ENCODE data around the gene CTSW.

Gene CTSW

DNA sequence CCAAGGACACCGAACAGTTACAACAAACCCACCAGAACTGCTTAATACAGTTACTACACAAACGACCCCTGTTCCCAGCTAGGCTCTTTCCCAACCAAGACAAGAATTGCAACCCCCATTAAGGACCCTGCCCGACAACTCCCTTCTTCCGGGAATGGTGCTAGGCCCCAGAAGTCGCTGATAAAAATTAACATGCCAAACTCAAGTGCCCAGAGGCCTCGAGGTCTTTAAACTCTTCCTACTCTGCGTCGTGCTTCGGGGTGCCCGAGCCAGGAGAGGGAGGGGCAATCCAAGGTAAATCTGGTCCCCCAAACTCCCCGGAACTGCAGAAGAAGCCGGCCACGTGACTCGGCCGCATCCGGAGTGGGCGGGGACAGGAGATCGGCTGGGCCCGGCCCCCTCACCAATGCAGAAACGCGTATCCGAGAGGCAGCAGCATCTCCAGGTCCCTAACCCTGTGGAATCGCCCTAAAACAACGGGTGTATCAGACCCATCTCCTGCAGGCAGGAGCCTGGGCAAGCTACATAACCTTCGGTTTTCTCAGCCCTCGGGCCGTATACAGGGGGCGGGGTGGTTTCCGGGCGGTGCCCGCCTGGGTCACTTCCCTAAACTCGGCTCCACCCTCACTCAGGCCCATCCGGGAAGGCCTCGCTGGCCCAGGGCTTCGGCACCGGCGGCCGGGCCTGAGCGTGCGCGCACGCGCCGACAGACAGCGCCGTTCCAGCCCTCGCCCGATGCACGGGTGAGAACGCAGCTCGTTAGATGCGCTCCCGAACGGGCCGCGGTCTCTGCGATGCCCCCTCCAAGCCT, 22.7 kb upstream of the CTSW start:
- DNase-seq, result peak; percentile 92

DNA sequence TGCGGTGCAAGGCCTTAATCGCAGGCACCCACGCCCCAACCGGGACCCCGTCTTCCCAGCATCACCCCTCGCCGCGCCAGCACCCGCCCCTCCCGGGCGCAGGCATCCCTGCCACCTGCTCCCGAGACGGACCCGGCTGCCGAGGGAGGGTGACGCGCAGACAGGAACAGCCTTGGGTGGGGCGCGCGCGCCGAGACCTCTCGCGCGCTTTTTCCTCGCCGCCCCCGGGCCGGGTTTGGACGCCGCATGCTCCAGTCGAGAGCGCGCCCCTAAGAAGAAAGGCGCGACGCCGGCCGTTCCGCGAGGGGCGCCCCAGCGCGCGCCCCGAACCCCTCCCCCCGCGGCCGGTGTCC, 22.2 kb upstream of the CTSW start:
- peak; percentile 76 for DNase-seq

DNA sequence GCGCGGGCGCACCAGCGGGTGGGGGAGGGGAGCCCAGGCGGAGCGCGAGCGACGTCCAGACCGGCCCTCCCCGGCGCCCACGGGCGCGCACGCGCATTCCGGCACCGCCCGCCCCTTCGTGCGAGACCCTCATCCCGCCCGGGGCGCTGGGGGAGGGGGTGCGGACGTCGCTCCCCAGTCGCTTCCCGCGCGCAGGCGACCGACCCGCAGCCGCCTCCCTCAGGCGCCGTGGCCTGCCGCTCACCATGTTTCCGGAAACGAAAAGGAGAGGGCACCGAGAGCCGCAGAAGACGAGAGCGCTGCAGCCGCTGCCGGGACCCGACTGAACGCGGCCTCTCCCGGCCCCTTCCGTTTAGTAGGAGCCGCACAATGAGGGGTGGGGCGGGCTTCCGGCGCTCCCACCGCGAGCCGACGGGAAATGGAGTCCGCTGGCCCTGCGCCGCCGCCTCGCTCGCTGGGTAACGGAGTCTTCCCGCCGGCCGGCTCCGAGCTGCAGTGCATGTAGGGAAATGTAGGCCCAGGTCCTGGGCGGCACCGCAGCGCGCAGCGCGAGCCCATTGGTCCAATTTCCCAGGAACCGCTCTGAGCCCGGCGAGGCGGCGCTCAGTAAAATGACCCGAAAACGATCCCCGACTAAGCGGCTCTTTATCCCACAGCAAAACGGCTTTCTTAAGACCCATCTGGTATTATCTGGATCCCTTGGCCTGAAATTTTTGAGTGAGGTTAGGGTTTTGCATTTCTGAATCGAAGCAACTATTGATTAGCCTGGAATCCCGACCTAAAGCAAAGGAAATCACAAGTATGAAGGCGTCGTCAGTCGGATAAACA, 21.6 kb upstream of the CTSW start, which contains the start of gene CFL1:
TSS of gene CFL1 (minus strand) at position 328 of the 828 bp plus-strand sequence. CDS start at position 247, 81 bp downstream.
- peak; percentile 99 for DNase-seq

DNA sequence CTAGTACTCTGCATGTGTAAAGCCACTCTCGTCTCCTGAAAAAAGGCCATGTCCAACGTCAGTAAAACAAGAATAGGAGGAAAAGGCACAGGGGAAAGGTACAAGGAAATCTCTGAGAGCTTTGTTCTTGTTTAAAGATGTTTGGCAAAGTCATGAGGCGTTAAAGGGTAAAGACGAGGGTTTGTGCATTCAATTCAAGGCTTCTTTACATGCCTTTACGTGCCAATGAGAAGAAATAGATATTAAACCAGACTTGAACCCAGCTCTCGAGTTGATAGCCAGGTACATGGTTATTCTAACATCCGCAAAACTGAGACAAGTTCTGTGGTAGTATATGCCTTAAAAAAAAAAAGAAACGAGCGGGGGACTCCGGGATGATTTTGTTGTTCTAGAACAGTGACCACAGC, 21.0 kb upstream of the CTSW start:
- no peak for DNase-seq

DNA sequence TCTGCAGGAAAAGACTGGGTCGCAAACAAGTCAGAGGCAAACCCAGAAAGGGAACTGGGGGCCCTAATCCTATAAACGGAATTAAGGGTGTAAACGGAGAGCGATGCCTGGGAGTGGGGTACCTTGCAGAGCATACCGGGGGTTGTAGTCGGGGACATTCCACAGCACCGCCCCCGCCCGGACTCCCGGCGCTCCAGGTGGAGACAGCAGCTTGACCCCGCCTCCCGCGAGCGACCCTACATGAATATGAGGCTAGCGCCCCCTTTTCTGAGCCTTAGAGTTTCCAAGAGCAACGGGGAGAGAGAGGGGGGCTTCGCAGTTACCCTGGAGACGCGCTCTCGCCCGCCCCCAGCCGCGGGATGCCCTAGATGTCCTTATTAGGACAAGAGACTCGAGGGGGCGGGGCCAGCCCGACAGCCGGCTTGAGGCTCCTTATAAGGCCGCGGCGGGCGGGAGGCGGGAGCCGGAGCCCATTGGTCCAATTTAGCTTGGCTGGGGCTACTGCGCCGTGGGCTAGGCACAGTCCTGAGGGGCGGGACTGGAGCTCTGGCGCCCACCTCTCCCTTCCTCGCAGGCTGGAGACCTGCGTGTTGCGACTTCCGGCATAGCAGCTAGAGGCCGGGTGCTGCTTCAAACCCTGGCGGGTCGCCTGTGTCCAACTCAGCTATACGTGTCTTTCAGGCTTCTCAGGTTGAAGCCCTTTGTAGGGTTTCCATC, 20.4 kb upstream of the CTSW start:
- peak; percentile 100 for DNase-seq

DNA sequence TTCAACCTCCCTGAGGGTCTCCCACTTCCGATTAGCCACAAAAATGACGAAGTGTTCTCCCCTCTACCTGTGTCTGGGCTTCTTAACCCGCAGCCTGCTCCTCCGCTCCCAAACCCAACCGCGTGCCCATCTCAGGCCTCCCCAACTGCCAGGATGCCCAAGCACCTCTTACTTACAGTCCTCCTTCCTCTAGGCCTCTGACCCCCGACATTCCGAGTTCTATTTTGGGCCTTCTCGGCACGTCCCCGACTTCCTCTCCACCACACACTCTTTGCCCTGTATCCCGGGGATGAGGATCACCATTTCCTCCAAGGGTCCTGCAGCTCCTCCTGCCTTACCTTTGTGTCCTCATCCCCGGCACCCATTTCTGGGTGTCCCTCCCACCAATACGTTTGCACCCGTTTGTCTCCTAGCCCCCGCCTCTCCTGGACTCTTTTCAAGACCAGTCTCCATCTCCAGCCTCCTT, 19.8 kb upstream of the CTSW start:
- no peak for DNase-seq

DNA sequence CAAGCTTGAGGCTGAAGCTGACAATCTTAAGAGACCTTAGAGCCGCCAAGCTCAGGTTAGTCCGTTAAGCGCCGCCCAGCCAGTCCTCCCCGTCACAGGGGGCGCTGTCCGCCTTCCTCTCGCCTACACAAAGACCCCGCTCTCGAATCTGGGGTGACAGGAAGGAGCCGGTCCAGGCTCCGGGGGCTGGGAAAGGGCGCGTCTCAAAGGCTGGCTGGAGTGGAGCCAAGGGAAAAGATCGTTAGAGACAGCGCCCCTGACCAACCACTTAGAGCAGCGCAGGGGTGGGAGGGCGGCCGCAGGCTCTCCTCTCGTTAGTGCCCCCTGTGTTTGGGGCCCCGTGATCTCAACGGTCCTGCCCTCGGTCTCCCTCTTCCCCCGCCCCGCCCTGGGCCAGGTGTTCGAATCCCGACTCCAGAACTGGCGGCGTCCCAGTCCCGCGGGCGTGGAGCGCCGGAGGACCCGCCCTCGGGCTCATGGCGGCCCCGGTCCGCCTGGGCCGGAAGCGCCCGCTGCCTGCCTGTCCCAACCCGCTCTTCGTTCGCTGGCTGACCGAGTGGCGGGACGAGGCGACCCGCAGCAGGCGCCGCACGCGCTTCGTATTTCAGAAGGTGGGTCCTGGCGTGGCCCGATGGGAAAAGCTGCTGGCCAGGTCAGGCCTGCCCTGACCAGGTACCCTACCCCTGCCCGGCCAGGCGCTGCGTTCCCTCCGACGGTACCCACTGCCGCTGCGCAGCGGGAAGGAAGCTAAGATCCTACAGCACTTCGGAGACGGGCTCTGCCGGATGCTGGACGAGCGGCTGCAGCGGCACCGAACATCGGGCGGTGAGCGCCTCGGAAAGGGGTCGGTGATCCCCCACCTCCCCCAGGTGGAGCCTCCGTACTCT, 19.1 kb upstream of the CTSW start, which contains the start of gene MUS81:
TSS of gene MUS81 (plus strand) at position 156 of the 887 bp plus-strand sequence. CDS start at position 477, 321 bp downstream.
- peak; percentile 100 for DNase-seq

DNA sequence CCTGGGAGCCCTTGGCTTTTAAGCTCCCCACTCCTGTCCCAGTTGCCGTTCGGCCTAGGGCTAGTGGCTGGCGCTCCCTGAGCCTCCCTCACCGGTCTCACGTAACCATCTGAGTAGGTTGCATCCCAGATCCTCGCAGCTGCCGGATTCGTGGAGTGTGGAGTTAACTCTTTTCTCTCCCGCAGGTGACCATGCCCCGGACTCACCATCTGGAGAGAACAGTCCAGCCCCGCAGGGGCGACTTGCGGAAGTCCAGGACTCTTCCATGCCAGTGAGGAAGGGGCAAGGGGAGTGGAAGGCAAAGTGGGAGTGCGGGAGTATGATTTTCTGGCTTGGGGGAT, 18.5 kb upstream of the CTSW start:
- no peak for DNase-seq

DNA sequence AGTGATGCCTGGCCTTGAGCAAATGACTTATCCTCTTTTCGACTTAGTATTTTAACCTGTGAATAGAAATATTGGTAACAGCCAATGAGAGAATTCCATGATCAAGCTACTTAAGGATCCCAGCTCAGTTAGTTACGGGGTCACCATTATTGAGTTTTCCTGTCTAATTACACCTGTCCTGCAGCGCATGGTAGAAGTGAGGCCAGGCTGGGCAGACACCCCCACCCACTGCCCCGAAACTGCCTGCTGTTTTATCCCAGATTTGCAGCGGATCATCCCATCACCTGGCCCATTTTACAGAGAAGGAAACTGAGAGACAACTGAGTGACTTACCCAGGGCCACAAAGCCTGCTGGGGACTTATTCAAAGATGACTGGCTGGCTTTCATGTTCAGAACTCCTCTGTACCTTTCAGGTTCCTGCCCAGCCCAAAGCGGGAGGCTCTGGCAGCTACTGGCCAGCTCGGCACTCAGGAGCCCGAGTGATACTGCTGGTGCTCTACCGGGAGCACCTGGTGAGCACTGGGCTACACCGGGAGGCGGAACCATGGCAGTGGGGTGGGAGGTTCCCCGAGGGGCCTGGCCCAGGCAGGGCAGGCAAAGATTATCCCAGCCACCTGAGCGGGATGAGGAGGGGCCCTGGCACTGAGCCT, 18.0 kb upstream of the CTSW start:
- no peak for DNase-seq

DNA sequence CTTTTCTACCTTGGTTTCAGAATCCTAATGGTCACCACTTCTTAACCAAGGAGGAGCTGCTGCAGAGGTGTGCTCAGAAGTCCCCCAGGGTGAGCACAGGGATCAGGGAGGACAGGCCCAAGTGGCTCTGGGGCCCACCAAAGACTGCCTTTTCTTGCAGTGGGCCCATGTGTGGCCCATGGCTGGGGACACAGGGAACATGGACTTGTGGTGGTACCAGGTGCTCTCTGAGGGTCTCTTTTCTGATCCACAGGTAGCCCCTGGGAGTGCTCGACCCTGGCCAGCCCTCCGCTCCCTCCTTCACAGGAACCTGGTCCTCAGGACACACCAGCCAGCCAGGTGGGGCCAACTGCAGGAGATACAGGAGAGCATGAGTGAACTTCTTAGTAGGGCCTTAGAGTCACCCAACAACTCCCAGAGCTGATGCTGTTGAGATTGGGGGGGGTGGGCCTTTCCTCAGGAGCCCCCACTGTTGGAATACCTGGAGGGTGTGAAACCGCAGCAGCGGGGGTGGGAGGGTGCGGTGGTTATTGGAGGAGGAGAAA, 17.4 kb upstream of the CTSW start:
- DNase-seq, result no peak

DNA sequence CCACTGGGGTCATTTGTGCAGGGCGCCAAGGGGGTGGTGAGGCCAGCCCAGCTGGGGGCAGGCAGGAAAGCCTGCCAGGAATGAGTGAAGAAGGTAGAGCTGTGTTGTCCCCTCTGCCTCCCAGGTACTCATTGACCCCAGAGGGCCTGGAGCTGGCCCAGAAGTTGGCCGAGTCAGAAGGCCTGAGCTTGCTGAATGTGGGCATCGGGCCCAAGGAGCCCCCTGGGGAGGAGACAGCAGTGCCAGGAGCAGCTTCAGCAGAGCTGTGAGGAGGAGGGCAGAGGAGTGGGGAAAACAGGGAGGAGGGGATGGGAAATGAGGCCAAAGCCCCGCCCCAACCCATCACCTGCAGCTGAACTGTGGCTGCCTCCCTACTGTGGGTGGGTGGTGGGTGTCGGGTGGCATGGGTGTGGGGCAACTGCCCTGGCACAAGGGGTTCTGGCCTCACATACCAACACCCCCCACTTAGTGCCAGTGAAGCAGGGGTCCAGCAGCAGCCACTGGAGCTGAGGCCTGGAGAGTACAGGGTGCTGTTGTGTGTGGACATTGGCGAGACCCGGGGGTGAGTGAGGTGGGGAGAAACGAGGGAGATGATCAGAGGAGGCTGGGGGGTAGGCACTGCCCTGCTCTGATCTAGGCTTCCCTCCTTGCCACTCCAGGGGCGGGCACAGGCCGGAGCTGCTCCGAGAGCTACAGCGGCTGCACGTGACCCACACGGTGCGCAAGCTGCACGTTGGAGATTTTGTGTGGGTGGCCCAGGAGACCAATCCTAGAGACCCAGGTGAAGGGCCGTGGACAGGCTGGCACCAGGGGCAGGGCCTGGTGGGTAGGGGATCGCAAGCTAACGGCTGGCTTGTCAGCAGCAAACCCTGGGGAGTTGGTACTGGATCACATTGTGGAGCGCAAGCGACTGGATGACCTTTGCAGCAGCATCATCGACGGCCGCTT, 16.4 kb upstream of the CTSW start:
- DNase-seq, result no peak

DNA sequence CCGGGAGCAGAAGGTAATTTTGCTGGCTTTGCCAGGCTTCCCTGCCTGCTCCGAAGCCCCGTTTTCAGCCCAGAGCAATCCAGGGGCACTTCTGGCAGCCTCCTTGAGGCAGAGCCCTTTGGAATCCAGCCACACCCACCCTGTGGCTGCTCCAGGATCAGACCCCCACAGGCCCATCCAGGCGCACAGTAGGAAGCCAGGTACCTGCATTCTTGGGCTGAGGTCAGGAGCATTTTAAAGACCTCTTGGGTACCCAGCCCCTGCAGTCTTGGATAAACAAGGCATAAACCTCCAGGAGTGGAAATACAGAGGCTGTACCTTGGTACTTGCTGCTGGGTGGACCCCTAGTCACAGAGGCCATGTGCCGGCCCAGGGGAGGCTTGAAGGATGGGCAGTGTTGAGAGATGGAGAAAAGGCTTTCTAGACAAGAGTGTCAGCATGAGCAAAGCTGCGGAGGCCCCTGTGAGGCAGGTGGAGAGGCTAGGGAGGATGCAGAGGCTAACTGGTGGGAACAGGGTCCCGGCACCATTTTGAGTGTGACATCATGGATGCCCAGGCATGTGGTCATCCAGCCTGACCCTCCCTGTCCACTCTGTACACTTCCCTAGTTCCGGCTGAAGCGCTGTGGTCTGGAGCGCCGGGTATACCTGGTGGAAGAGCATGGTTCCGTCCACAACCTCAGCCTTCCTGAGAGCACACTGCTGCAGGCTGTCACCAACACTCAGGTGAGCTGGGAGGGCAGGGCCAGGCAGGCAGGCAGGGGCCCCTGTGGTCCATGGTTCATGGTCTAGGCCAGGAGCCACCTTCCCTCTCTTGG, 15.5 kb upstream of the CTSW start:
- DNase-seq, result no peak

DNA sequence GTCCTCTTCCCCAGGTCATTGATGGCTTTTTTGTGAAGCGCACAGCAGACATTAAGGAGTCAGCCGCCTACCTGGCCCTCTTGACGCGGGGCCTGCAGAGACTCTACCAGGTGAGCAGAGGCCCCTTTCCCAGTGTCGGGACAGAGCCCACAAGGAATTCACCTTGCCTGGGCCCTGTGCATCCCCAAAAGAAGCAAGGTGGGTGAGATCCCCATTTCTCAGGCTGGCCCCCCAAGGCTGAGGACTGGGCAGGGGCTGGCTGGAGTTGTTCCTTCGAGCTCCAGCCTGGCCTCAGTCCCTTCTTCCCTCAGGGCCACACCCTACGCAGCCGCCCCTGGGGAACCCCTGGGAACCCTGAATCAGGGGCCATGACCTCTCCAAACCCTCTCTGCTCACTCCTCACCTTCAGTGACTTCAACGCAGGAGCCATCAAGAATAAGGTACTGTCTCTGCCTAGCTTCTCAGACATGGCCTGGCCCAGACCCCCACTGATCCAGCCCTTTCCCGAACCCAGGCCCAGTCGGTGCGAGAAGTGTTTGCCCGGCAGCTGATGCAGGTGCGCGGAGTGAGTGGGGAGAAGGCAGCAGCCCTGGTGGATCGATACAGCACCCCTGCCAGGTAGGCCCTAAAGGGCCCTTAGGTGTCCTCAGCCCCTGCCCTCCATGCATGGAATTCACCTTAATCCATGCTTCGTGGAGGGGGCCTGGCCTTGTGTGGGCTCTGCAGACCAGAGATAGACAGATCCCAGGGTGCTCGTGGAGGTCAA, 14.7 kb upstream of the CTSW start:
- no peak for DNase-seq

DNA sequence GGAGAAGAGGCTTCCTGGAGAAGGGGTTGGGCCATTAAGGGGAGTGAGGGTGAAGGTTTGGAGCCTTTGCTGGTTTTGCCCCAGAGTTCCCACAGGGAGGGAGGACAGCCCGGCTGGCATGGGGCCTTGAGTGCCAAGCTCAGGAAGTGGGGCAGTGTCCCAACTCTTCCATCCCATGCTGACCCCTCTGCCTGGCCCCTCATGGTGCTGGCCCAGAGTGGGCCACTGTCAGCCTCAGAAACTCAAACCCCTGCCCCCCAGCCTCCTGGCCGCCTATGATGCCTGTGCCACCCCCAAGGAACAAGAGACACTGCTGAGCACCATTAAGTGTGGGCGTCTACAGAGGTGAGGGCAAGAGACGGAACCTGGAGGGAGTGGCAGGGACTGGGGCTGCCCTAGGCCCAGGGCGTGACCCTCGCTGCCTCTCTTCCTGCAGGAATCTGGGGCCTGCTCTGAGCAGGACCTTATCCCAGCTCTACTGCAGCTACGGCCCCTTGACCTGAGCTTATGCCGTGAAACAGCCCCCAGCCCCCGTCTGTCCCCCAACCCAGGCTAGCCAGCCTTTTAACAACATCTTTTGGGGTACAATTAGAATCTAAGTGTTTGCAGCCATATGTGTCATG, 14.0 kb upstream of the CTSW start:
- DNase-seq, result no peak

DNA sequence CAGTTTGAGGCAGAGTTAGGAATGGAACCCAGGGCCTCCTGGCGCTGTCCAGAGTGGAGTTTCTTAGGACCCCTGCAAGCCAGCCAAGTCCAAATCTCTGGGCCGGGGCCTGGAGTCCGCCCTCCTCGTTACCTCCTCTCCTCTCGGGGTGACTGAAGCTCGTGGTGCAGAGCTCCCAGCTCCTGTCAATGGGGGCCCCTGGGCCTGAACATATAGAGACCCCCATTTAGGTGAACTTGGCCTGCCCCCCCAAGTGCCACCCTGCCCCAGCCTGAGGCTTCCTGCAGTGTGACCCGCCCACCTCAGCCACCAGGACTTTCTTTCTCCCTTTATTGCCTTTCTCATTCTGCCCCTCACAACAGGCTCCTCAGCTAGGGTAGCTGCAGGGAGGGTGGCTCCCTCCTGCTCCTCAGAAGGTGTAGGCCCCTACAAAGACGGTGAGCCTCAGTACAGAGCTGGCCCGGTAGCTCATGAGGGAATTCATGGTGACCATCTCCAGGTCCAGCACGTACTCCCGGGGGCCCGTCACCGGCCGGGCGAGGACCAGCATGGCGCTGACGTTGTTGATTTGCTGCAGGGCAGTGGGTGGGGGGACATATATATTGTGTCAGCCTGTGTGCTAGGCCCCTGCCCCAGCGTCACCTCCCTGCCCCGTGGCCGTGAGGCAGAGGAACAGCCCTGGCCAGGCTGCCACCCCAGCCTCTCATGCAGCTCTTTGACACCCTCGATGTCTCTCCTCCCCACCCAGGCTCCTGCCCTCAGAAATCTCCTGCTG, 12.9 kb upstream of the CTSW start:
- DNase-seq, result no peak

DNA sequence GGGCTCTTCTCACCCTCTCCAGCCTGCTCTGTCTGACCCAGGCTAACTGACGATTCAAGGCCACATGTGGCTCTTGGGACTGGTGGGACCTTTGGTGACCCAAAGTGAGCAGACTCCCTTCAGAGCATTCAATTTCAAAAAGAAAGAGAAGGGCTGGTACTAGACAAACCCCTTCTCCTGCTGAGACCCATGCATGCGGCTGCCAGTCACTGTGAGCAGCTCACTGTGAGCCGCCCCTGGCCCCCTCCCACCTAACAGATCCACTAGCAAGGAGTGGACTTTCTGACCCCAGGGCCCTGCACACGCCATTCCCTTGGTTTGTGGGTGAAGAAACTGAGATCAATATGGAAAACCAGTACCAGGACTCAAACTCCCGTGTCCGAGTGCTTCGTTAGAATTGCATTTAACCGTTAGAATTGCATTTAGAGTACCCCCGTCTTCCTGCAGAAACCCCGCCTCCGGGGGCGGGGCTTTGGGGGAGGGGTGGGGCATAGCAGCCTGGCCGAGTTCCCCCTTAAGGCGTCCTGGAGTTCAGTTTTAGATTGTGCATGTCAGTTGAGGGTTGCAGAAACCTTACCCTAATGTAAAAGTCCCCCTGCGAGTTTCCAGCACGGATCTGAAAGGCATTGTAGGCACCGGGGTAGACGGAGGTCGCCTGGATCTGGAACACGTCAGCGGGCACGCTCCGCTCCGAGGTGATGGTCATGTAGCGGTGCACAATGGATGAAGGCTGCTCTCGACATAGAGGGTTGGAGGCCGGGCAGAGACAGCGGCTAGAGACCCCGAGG, 12.2 kb upstream of the CTSW start:
- DNase-seq, result peak; percentile 78
